BJ (cell line): ENCODE data around the gene PPP2CA. TPM values are rescaled to one million over a fixed set of nuclear protein-coding genes. Genes with fewer than 3 reads are reported as not detected.
"Not testable (repeated sequence)": the region's sequence is repeated elsewhere in the genome, so short reads cannot be mapped to it uniquely, and the experiment has no call there.

Experiments used
- CTCF ChIA-PET: fragments of 350-600 bp; formaldehyde crosslinking; extraction: SDS; loops from one replicate; lab custom pipeline; 2021; ENCODE audit warnings: antibody characterized with exemption, inconsistent platforms; lab: Yijun Ruan, JAX
- POLR2A ChIA-PET: fragments of 300-600 bp; sonication (Branson Sonifier 250); formaldehyde crosslinking; extraction: SDS; loops from one replicate; lab custom pipeline; 2021; ENCODE audit warnings: antibody characterized with exemption; lab: Charles Lee
- DNase-seq: peaks from one replicate; pipeline ENCODE4 v3.0.0-alpha.2; 2011; ENCODE audit warnings: low read depth
- H3K27me3 ChIP-seq: 2 replicates; pipeline ENCODE4 v1.6.0; 2011; ENCODE audit warnings: low read length; ENCODE audit not compliant: control insufficient read depth, insufficient read depth
- H3K36me3 ChIP-seq: 2 replicates; pipeline ENCODE4 v1.5.1; 2011; ENCODE audit warnings: low read length; ENCODE audit not compliant: control insufficient read depth, insufficient read depth
- H3K4me3 ChIP-seq: 2 replicates; pipeline ENCODE4 v1.5.1; 2011; ENCODE audit warnings: low read depth, mild to moderate bottlenecking, control low read depth, low read length
- CTCF ChIP-seq: IDR thresholded peaks from 2 replicates; pipeline ENCODE4 v1.5.1; 2011; ENCODE audit warnings: low read depth, mild to moderate bottlenecking, control low read depth, inconsistent platforms, low read length, moderate library complexity; ENCODE audit not compliant: insufficient read depth
- polyA plus RNA-seq: library from polyadenylated mRNA; depleted of rRNA; stranded (reverse); fragments of >200 nt; gene quantifications from 2 replicates; pipeline ENCODE4 v1.2.3, GENCODE V29; 2011

The PPP2CA gene
- polyA plus RNA-seq, 1 experiment: 77.1 TPM

GRCh38 chr5:134224888-134225779 lies 739 bp downstream of the PPP2CA start:
- POLR2A ChIA-PET: interaction anchor here (0.6 to 1.4 kb wide), 2 partner anchors 28 to 889 kb away, joined by 6 to 10 read pairs; no protein-coding TSS in a partner anchor
- CTCF ChIA-PET: interaction anchor here (0.8 to 2.7 kb wide), 5 partner anchors 17 to 362 kb away, joined by 3 to 7 read pairs (median 4); no protein-coding TSS in a partner anchor
- no peak for DNase-seq
- Histone ChIP-seq H3K4me3 (peak overlapping the region; percentile 99), H3K36me3 (no peaks in the 10 kb centered on the region), H3K27me3 (no peaks in the 10 kb centered on the region)
- peak; percentile 30 for TF ChIP-seq CTCF

- no peak for DNase-seq
- no peak for TF ChIP-seq CTCF
- Histone ChIP-seq H3K4me3 (peak overlapping the region; percentile 99), H3K36me3 (no peaks in the 10 kb centered on the region), H3K27me3 (no peaks in the 10 kb centered on the region)
- ChIA-PET POLR2A (no interaction called here), CTCF (interaction anchor here (0.9 to 2.7 kb wide), 3 partner anchors 38 to 184 kb away, joined by 4 to 7 read pairs (median 4); no protein-coding TSS in a partner anchor)
Observed at GRCh38 chr5:134223406-134224248, 2.2 kb downstream of the PPP2CA start.

GRCh38 chr5:134221690-134222089 lies 4.2 kb downstream of the PPP2CA start:
- POLR2A ChIA-PET, DNase-seq, H3K4me3 ChIP-seq, H3K36me3 ChIP-seq, H3K27me3 ChIP-seq: not testable (repeated sequence)
- CTCF ChIA-PET: interaction anchor here (1.2 to 1.4 kb wide), 2 partner anchors 10 to 31 kb away, joined by 3 to 4 read pairs; no protein-coding TSS in a partner anchor

GRCh38 chr5:134215757-134216156 lies 10.1 kb downstream of the PPP2CA start:
- ChIA-PET CTCF (no interaction called here), POLR2A (no interaction called here)
- no peak for DNase-seq
- TF ChIP-seq CTCF: no peak
- Histone ChIP-seq H3K36me3 (no peaks in the 10 kb centered on the region), H3K27me3 (no peaks in the 10 kb centered on the region), H3K4me3 (no peak overlapping the region)

- POLR2A ChIA-PET: interaction anchor here (0.7 kb wide), 1 partner anchor 10 kb away, joined by 5 read pairs; no protein-coding TSS in a partner anchor
- DNase-seq, H3K27me3 ChIP-seq, H3K4me3 ChIP-seq, H3K36me3 ChIP-seq: not testable (repeated sequence)
- CTCF ChIA-PET: interaction anchor here (0.7 to 1.0 kb wide), 2 partner anchors 10 to 11 kb away, joined by 3 to 5 read pairs; no protein-coding TSS in a partner anchor
Observed at GRCh38 chr5:134211263-134212031, 14.4 kb downstream of the PPP2CA start.
